HG03039 (cell line): ENCODE measurements around the gene ARRB1.

Experiments used
- ATAC-seq: cut with Tn5 transposase; IDR thresholded peaks from one replicate; pipeline ENCODE4 v1.9.1; 2021; ENCODE audit warnings: mild to moderate bottlenecking, moderate library complexity; ENCODE audit not compliant: unreplicated experiment

ARRB1 gene

DNA sequence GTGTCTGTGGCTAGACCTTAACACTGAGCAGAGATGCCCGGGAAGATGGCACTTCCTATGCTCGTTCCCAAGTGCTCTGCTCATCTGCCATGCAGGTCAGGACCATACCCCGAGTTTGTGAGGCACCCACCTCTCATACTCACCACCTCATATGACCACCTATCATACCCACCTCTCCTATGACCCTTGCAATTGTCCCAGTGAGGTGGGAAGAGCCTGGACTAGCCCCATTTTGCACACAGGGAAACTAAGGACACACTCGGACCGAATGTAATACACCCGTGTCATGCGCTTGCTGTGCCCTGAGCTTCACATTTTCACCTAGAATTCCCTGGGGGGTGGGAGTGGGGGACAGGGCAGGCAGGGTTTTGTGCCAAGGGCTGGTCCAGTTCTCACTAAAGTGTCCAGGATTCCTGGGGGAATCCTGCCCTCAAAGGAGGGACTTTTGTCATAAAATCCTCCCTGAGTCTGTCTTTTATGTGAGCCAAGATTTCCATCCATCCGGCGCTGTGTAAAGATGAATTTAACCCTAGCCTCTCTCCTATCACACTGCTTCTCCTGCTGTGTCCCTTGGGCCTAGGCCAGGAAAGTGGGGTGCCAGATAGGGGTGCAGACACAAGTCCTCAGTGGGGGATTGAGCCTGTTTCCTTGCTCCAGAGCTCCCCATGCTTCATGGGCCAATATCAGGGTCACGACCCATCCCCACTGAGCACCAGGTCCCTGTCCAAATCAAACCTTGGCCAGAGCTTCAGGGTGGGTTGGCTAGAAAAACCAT is 90.9 kb downstream of the ARRB1 start:
- no peak for ATAC-seq

- ATAC-seq: no peak
Observed at GRCh38 chr11:75254326-75254725, 97.1 kb downstream of the ARRB1 start.

- ATAC-seq: no peak
Observed at GRCh38 chr11:75249704-75250103, 101.8 kb downstream of the ARRB1 start.

GRCh38 chr11:75248924-75249256 is 102.6 kb downstream of the ARRB1 start:
- no peak for ATAC-seq

- ATAC-seq: no peak
Observed at GRCh38 chr11:75246671-75247350, 104.7 kb downstream of the ARRB1 start.

- no peak for ATAC-seq
Observed at GRCh38 chr11:75246006-75246670, 105.3 kb downstream of the ARRB1 start.

DNA sequence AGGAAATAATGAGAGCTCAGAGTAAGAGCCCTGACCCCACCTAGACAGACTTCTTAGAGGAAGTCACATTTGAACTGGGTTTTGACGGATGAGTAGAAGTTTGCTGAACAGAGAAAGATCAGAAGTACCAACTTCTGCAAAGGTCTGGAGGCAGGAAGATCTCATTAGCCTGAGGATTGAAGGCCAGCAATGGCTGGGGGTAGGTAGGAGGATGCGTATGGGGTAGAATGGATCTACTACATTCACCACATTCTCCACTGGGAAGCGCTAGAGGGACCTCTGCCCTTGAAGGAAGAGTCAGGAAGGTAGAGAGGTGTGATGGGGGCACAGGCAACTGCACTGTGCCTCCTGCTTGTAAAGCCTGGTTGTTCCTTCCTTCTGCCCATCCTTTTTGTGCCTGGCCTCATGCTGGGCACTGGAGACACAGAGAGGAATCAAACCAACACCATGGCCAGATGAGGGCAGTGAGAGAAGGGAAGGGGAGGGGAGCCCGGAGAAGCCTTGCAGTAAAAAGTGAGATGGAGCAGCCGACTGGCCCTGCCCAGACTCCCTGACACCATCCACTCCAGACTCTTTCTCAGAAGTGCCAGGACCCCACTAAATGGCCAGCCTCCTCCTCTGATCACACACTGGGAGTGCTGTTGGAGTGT is 106.0 kb downstream of the ARRB1 start:
- no peak for ATAC-seq

GRCh38 chr11:75244052-75244814 is 107.2 kb downstream of the ARRB1 start:
- no peak for ATAC-seq

DNA sequence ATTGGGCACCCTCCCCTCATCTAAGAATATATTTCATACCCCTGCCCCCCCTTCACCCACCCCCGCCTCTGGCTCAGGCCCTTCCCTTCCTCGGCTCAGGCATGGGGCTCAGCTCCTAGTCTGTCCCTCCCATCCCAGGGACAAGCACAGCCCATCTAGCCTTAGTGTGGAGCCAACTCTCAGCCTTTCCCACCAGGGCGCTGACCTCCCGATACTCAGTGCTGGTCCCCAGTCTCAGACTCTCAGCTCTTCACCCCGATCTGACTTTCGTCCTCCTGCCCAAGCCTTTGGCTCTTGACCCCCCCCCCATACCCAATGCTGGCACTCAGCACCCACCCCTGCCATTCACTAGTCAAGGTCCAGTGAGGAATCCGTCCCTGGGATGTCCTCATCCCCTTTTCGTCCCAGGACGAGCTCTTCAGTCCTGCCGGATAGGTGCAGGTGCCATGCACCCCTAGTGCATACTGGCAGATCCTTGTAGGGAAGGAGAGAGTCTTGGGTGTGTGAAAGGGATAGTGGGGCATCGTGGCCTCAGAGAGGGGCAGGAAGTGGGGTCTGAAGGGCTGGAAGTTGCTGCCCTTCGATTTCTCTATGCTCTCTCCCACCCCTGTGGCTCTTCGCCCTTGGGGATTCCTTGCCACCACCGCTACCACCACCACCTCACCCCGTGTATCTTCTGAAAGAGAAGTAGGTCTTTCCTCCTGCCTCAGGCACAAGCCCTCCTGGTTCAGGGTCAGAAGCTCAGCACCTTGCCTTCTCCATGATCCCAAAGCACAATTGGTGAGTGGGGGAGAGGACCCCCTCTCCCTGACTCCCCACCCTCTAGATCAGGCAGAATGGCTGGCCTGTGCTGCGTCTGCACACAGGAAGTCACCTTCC is 108.5 kb downstream of the ARRB1 start:
- ATAC-seq: no peak

DNA sequence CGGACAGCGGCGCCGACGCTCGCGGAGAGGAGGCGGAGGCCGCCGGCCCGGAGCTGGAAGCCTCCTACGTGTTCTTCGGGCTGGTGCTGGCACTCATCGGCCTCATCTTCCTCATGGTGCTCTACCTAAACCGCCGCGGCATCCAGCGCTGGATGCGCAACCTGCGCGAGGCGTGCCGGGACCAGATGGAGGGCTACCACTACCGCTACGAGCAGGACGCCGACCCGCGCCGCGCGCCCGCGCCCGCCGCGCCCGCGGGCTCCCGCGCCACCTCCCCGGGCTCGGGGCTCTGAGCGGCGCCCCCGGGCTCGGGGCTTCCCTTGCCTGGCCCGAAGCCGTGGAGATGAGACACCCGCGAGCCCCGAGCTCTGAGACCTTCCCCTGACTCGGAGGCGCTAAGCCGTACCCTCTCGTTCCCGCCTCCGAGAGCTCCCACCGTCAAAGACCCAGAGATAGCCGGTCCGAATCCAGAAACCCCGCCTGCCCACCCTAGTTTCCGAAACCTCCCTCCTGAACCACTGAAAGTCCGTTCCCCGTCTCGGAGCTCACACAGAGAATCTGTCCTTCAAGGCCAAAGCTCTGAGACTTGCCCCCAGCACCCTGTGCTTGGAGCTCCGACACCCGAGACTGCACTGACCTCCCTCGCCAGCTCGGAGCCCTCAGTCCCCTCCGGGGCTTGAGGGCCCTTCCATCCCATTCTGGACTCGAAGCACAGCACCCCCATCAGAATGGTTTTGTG is 109.4 kb downstream of the ARRB1 start:
- ATAC-seq: peak; percentile 20

GRCh38 chr11:75241036-75241905 is 110.2 kb downstream of the ARRB1 start:
- ATAC-seq: peak; percentile 63

DNA sequence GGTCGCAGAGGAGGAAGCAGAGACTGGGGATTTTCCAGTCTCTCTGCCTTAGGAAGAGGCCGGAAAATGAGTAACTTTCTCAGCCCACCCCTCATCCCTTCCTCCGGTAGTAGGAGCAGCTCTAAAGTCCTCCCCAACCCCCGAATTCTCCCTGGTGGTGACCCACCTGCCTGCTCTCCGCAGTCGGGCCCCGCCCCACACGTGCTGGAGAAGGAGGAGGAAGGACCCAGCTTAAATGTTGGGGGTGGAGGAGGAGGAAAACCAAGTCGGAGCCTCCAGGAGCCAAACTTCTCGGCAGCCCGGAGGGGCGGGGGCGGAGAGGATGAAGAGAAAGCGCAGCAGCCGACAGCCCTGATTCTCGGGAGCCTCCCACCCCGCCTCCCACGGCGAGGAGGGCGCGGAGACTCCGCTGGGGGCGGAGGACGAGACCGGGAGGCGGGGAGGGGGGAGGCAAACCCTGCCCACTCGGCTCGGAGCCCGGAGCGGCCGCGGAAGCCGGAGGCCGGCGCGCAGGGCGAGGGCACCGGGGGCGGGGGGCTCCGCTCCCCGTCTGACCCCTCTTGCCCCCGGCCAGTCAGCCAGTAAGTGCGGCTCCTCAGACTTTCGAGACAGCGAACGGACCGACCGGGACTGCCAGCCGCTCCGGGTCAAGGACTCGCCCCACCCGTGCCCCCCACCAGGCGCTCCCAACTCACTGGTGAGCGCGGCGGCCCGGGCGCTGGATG is 111.0 kb downstream of the ARRB1 start, which contains the start of gene TPBGL:
TPBGL (plus strand) TSS at position 464 of the 725 bp plus-strand sequence. CDS start 276 bp downstream, outside the sequence.
- ATAC-seq: no peak

DNA sequence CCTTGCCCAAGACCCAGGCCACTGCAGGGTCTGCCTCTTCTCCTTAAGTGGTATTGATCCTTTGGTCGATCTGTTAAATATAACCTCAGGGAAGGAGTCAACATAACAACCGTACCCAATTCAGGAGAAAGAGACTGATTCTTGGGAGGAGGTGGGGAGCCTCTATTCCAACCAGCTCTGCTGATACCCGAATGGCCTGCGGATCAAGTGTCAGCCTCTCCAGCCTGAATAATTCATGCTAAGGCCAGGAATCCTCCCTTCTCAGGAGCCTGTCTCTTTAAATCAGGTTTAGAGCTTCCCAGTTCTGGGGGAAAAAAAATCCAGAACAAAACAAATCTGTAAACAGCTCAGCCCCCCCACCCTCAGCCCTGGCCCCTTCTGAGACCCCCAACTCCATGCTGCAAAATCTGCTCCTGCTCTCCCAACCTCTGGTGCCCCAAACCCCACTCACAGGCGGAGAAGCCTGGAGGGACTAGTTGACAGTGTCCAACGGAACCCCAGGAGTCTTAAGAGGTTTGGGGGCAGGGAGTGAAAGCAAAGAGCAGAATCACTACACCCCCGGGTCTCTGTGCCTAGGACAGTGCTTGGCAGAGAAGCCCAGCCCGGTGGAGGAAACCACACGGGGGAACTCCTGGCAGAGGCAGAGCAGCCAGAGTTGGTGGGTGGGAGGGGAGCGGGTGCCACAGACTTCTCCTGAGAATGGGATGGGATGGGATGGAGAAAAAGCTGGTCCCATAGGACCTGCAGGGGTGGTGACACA is 111.8 kb downstream of the ARRB1 start:
- ATAC-seq: no peak

DNA sequence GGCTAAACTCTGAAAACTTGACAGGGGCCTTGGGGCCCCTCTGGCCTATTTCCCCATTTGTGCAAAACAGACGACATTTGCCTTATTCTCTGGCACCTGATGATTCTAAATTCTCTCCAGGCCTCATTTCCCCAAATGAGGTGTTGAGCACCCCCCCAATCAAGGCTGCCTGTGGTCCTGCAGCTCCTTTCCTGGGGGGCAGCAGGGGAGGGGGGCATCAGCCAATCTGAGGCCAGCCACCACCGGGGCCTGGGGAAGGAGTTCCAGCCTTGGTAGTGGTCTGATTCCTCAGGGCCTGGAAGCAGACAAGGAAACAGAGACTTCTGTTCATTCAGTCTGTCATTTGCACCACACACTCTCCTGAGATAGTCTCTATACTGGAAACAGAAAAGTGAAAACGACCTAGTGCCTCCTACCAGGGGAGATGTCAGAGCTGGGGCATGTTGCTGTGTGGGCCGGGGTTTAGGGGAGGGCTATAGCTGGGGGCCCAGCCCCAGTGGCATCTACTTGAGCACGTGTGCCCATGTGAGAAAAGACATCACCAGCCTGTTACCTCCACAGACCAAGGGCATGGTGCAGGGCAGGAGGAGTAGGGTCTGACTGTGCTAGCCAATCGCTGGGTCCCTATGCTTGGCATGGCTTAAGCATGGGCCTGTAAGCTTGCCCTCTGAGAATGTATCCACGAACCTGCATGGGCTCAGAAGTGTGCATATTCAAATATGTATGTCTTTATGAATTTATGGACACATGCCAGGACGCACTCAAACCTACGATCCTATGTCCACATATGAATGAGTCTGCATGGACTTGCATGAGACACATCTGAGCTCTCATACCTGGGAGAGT is 112.6 kb downstream of the ARRB1 start:
- ATAC-seq: no peak

DNA sequence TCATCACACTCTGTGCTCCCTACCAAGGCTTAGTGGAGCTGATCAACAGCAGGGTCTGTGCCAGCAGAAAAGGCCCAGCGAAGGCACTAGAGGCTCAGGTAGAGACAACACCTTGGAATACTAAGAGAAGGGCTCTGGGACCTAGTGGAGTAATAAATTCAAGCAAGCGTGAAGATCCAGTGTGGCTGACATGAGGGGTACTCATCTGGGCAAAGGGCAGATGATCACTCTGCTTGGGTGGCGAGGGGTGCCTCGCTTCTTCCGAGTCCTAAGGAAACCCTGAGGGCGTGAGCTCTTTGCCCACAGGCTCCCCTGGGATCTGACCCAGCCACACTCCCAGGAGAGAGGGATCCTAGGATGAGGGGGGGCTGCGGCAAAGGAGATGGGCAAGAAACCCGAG is 114.4 kb downstream of the ARRB1 start:
- ATAC-seq: no peak

DNA sequence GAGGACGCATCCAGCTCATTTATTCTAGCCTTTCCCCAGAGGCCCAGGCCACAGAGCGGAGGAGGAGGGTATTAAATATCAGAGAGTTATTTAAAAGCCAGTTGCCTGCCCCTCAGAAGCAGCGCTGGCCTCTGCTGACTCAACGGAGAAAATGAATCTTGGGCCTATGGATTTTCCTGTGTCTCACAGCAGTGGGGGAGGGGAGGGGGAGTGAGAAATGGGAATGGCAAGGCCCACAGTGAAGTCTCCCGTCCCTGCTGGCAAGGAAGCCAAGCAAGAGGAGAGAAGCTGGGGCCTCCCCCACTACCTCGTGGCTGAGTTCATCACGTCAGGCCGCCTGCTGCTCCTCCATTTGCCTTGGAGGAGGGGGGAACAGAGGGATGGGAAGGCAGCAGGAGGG is 115.4 kb downstream of the ARRB1 start:
- no peak for ATAC-seq
